Lower leg skin (tissue), 3 donors: ENCODE results near the gene NF1.

Experiments
- CTCF ChIP-seq, 3 donors: fragments of 450-650 bp; IDR thresholded peaks; one replicate each; pipeline ENCODE4 v1.5.1; 2016; ENCODE audit warnings: antibody characterized with exemption in 3 of 3, mild to moderate bottlenecking in 3 of 3, moderate library complexity in 2 of 3
- POLR2A ChIP-seq, 2 donors: fragments of 450-650 bp; IDR thresholded peaks; one replicate each; pipeline ENCODE4 v1.6.1; 2016 to 2017; ENCODE audit warnings: antibody characterized with exemption in 2 of 2, mild to moderate bottlenecking in 1 of 2, moderate library complexity in 1 of 2

- TF ChIP-seq CTCF (IDR thresholded peaks at IDR 0.05): no peak
- TF ChIP-seq POLR2A (IDR thresholded peaks at IDR 0.05): no peak
Measured at GRCh38 chr17:31408586-31408985, 313.8 kb downstream of the NF1 start.
